ENCODE measurements around the gene PPM1H.

PPM1H gene

GRCh38 chr12:62866451-62867082 lies 68.4 kb downstream of the PPM1H start:
- DNase-seq: no peak

DNA sequence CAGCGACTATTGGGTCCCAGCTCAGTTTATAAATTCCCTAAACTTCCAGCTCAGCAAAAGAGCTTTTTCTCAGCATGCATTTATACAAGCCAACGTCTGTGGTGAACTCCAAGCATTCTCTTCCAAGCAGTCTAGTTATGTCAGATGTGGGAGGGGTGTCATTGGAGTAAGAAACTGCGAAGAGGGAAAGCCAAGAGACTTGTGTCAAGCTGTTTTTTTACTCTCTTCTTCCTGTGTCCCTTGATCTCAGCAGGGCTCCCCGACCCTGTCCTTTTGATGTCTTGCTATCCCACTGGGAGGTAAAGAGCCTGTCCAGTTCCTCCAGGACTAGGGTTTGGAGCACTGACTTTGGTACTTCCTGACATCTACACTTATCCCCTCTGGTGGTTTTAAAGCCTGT lies 69.0 kb downstream of the PPM1H start:
- no peak for DNase-seq

DNA sequence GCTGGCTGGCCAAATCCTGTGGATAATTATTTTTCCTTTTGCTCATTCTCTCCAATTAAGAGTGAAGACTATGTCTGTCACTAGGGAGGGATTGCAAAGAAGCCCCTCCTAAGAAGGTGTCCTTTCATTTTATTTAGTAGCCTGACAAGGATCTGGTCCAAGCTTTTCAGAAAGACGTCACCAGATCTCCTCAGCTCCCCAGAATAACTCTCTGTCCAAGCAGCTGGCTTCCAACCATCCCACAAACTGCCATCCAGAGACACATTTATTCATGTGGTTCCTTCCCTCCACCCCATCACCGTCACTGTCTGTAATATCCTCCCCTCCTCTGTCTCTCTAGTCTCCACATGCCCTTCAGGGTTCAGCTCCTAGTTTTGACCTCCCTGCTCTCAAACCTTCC lies 69.9 kb downstream of the PPM1H start:
- DNase-seq: no peak

GRCh38 chr12:62862259-62862881 lies 72.6 kb downstream of the PPM1H start:
- no peak for DNase-seq

DNA sequence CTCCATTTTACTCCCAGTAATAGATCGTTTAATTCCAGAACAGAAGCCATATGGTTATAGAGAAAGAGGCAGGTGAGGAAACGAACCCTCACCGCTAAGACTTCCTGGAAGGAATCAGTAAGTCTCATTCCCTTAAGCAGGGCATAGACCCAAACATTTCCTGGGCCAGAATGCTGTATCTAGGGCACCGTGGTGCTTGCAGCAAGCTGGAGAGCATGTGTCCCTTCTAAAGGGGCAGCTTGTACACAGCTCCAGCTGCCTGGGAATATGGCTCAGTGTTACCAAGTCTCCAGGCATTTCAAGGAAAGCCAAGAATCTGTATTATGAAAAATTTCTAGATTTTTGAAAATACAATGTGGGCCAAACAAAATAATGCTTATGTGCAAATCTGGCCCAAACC lies 73.4 kb downstream of the PPM1H start:
- no peak for DNase-seq

DNA sequence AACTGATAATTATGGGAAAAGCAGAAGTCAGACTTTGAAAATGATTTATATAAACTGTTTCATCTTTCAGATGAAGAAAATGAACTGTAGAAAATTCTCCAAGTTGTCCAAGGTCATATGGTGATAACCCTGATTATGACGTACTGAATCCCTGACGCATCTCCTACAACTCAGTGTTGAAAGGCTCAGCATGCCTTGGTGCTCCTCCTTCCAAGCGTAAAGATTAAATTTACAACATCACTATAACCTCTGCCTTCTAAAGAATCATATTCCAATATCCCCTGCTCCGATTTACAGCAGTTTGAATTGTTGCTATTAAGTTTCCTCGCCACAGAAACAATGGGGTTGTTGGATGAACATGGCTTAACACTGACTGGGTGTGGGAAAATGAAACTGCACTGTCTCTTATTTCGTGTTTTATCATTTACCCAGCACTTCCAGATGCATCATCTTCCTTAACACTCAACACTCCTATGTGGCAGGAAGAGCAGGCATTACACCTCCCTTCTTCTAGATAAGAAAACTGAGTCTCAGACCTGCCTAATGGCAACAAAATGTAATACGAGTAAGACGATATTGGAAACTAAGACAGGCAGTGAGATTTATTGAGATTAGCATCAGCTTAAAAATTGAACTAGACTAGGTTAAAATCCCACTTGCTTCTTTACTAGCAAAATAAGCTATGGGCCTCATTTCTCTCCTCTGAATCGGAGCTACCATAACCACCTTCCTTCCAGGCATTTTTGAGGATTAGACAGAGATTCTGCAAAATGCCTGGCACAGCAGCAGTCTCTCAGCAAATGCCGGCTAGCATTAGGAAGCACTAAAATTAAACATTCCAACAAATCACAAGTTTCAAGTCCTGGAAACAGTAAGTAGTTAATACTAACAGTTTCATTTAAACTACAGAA lies 74.2 kb downstream of the PPM1H start:
- DNase-seq: no peak

DNA sequence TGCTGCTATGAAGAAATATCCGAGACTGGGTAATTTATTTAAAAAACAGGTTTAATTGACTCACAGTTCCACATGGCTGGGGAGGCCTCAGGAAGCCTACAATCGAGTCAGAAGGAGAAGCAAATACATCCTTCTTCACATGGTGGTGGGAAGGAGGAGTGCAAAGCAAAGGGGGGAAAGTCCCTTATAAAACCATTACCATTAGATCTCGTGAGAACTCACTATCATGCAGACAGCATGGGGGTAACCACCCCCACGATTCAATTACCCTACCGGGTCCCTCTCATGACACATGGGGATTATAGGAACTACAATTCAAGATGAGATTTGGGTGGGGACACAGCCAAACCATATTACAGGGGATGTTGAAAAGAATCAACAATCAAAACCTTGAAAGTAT lies 74.9 kb downstream of the PPM1H start:
- DNase-seq: no peak

DNA sequence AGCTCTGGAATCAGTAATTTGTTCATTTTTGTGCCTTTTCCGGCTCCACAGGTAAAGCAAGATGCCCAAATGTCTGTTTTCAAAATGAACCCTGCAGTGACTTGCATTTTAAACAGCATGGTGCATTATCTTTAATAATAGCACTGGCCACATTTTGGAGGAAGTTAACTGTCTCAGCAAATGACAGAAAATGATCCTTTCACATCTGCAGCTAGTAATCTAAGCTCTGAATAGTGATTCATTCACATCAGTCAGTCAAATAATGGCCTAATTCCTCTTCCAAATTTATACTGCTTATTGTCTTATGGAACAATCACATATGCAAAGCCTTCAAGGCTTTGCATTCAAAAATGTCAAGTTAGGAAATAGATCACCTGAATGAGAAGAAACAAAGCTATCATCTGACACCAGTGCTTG lies 75.6 kb downstream of the PPM1H start:
- no peak for DNase-seq

GRCh38 chr12:62856454-62856853 lies 78.5 kb downstream of the PPM1H start:
- DNase-seq: no peak

- no peak for DNase-seq
These were observed 80.9 kb downstream of the PPM1H start for GRCh38 chr12:62854024-62854423.

- no peak for DNase-seq
These were observed 85.6 kb downstream of the PPM1H start for GRCh38 chr12:62849398-62849797.

DNA sequence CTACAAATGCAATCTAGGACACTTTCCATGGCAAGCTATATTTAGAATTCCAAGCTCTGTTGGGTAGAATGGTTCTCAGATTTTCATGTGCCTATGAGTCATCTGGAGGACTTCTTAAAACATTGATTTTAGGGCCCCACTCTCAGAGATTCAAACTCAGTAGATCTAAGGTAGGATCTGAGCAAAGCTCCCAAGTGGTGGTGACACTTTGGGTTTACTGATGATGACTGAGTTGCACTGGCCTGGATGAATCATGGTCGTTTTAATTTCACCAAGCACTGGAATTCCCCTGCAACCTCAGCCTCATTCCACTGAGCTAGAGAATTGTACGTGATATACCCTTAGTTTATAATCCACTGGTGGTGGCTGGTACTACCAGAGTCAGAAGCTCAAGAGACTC lies 86.5 kb downstream of the PPM1H start:
- no peak for DNase-seq

DNA sequence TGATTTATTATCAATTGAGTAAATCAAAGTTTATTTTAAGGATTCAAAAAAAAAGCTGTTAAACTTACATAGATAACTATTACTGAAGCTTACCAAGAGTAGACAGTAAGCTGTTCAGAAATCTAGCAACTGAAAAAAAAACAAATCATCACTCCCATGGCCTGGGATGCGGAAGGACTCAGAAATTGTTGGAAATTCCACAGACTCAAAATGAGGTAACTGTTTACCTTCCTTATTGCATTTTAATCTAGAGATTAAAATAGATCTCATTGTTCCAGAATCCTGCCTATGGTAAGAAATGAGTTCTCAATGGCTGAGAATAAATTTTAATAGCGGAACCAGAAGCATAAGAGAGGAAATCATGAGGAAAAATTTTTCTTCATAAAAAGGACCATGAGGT lies 87.2 kb downstream of the PPM1H start:
- no peak for DNase-seq

DNA sequence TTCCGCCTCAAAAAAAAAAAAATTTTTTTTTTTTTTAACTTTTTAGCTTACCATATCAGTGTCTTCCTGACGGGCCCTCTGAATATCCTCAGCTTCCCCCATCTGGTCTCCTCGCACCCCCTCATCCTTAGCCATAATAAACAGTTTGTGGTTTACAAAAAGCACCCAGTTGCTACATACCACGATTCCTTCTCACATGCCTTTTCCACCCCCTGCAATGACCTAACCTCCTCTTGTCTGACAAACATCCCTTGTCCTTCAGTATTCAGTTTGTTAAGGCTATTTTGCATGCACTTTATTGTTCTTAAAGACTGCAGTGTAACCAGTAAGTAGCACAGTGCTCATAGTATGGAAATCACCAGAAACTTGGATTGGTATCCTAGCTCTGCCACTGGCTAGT lies 88.5 kb downstream of the PPM1H start:
- DNase-seq: no peak

DNA sequence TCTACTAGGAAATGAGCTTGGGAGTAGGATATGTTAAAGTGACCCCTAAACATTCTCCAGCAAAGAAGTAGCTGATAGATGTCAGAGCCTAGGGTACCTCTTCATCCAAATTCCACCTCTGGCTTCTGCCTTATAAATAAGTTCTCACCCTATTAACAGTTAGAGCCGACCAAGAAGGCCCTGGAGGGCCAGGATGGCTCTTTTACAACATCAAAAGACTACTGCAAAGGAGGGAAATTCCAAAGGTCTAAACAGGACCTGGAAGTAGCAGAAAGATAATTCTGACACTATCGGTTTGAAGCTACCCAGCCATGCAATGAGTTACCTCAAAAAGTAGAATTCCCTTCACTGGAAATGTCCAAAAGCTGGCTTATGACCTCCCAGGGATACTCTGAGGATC lies 90.0 kb downstream of the PPM1H start:
- DNase-seq: no peak

- DNase-seq: no peak
These were observed 91.2 kb downstream of the PPM1H start for GRCh38 chr12:62843716-62844115.

- no peak for DNase-seq
These were observed 93.1 kb downstream of the PPM1H start for GRCh38 chr12:62841846-62842245.

- DNase-seq: no peak
These were observed 94.1 kb downstream of the PPM1H start for GRCh38 chr12:62840806-62841205.

DNA sequence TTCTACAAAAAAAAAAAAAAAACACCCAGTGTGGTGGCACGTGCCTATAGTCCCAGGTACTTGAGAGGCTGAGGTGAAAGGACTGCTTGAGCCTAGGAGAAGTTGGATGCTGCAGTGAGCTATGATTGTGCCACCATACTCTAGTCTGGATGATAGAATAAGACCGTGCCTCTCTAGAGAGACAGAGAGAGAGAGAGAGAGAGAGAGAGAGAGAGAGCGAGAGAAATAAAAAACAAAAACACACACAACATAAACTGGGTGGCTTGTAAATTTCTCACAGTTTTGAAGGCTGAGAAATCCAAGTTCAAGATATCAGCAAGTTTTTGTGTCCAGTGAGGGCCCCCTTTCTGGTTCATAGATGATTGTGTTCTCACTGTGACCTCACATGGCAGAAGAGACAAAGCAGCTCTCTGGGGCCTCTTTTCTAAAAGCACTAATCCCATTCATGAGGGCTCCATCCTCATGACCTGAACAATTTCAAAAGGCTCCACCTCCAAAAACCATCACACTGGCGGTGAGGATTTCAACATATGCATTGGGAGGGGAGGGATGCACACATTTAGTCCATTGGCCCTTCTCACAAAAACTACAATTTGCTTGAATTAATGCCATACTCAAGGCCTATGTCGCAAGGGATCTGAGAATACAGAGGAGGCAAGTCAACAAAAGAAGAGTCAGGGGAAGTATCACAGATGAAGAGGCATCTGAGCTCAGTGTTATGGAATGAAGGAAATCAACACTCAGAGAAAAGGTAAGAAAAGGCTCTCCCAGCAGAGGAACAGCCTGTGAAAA lies 94.9 kb downstream of the PPM1H start:
- no peak for DNase-seq

DNA sequence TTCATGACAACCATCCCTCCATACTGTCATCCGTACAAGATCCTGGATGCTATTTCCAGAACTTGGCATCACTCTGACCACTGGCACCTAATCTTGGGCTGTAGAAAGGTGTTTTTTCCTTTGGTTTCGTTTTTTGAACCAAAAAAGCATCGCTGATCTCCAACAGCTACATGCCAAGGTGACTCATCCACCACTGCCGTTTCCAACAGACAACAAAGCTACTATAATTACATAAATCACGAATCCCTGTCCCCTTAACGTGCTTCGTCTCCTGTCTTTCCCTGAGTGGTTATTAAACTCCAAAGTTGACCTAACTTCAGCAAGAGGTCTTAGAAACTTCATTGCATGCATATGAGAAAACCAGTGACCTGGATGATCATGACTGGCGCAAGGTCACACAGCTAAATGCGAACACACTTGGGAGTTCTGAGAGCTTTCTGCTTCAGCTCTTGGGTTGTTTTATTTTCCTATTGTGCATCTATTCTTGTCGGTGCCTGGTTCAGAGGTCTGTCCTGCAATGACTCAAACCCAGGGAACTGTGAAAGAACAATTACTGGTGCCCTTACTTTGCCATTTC lies 99.9 kb downstream of the PPM1H start:
- DNase-seq: no peak

DNA sequence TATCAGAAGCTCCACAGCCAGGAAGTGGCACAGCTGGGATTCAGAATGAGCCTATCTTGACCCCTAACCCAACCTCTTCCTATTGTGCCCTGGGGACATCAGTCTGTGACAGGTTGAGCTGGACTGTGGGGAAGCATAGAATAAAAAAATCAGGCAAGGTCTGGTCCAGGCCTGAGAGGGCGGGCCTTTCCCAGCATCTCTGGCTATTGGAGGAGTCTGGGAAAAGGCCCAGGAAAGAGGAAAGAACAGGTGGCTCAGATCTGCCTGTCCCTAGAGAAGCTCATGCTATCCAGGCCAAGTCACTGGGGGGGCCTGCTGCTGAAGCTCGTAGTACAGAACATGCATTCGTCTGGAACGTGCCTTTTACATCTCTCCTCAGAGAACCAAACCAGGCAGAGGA lies 100.5 kb downstream of the PPM1H start:
- DNase-seq: no peak

DNA sequence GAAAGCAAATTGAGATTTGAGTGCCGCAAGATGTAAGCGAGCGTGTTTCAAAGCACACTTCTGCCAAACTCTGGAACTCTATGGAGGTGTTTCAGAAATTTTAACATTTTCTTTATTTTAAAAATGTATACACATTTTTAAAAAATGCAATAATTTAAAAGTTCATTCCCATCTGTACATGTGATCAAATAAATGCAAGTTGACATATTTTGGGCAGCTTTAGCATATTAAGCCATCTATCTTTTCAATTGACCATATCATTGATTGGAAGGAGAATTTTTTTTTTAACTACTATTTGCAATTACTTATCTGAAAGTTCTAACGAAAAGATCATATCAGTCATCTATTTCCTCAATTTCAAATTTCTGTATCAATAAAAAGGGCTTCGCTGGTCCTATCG lies 101.3 kb downstream of the PPM1H start:
- no peak for DNase-seq

DNA sequence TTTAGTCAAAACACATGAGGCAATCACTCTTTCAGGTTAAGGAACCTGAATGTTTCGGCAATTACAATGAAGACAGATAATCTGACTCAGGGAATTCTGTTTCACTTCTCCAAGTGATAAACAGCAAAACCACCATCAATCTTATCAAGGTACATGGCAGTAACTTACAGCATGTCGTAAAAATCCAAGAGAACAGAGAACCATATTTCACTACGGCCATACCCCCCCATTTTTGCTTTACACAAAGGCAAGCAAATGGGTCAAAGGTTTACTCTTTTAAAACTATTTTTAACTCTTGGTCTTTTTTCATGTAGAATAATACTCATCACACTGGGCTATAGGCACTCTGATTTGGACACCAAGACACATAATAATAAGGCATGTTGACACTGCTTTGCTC lies 102.4 kb downstream of the PPM1H start:
- no peak for DNase-seq

Measured in SHP77 treated with DMSO at 0.1 percent for 48 hours (cell line).